HepG2 (cell line): Measurements from ENCODE around the gene CLPTM1. TPM values are rescaled to one million over a fixed set of nuclear protein-coding genes. Genes with fewer than 3 reads are reported as not detected.
A peak's percentile ranks its signal among the peaks of the same experiment; 100 is the strongest.

Experiments
- ARHGAP35 ChIP-seq: sonication (generic); formaldehyde crosslinking; IDR thresholded peaks from 2 replicates; pipeline ENCODE4 v1.9.0; 2022; ENCODE audit warnings: mild to moderate bottlenecking, inconsistent platforms, moderate library complexity, missing genetic modification reagents, borderline replicate concordance
- CHD4 ChIP-seq: fragments of 200-600 bp; sonication (generic); IDR thresholded peaks from 2 replicates; pipeline ENCODE4 v1.7.0; 2017; ENCODE audit warnings: mild to moderate bottlenecking, low read length, borderline replicate concordance
- GMEB1 ChIP-seq: sonication (generic); formaldehyde crosslinking; IDR thresholded peaks from 2 replicates; pipeline ENCODE4 v1.5.1; 2020; ENCODE audit warnings: missing genetic modification reagents, mild to moderate bottlenecking, borderline replicate concordance
- HNRNPUL1 ChIP-seq: fragments of 200-400 bp; formaldehyde crosslinking; IDR thresholded peaks from 2 replicates; pipeline ENCODE4 v1.6.1; 2017; ENCODE audit warnings: low read depth, mild to moderate bottlenecking, low read length, moderate library complexity
- JUN ChIP-seq: sonication (generic); formaldehyde crosslinking; IDR thresholded peaks from 2 replicates; pipeline ENCODE4 v1.4.0; 2020; ENCODE audit warnings: mild to moderate bottlenecking, missing genetic modification reagents
- KMT2A ChIP-seq: sonication (generic); formaldehyde crosslinking; IDR thresholded peaks from 2 replicates; pipeline ENCODE4 v1.4.0; 2020; ENCODE audit warnings: missing genetic modification reagents
- ONECUT2 ChIP-seq: sonication (generic); formaldehyde crosslinking; IDR thresholded peaks from 2 replicates; pipeline ENCODE4 v1.4.0; 2020; ENCODE audit warnings: missing genetic modification reagents
- POGZ ChIP-seq: sonication (generic); formaldehyde crosslinking; IDR thresholded peaks from 2 replicates; pipeline ENCODE4 v1.4.0; 2020; ENCODE audit warnings: mild to moderate bottlenecking, missing genetic modification reagents
- RBAK ChIP-seq: sonication (generic); formaldehyde crosslinking; IDR thresholded peaks from 2 replicates; pipeline ENCODE4 v1.5.1; 2020; ENCODE audit warnings: mild to moderate bottlenecking, missing genetic modification reagents
- RFXANK ChIP-seq: IDR thresholded peaks from 2 replicates; pipeline ENCODE4 v1.6.1; 2016
- THRA ChIP-seq: sonication (generic); formaldehyde crosslinking; IDR thresholded peaks from 2 replicates; pipeline ENCODE4 v1.4.0; 2020; ENCODE audit warnings: missing genetic modification reagents, borderline replicate concordance
- XRCC5 ChIP-seq: fragments of 200-400 bp; formaldehyde crosslinking; optimal IDR thresholded peaks from 2 replicates; pipeline ENCODE3; 2017; ENCODE audit warnings: mild to moderate bottlenecking, low read length
- YEATS2 ChIP-seq: sonication (generic); formaldehyde crosslinking; IDR thresholded peaks from 2 replicates; pipeline ENCODE4 v1.4.0; 2020; ENCODE audit warnings: missing genetic modification reagents, borderline replicate concordance
- ZBTB20 ChIP-seq: sonication (generic); formaldehyde crosslinking; IDR thresholded peaks from 2 replicates; pipeline ENCODE4 v1.8.1; 2023; ENCODE audit warnings: missing genetic modification reagents, low read depth, mild to moderate bottlenecking, borderline replicate concordance
- ZBTB3 ChIP-seq: sonication (generic); formaldehyde crosslinking; IDR thresholded peaks from 2 replicates; pipeline ENCODE4 v1.4.0; 2020; ENCODE audit warnings: low read depth, mild to moderate bottlenecking, moderate library complexity, missing genetic modification reagents, borderline replicate concordance
- ZBTB33 ChIP-seq: sonication (generic); formaldehyde crosslinking; IDR thresholded peaks from 2 replicates; pipeline ENCODE4 v1.4.0; 2020; ENCODE audit warnings: missing genetic modification reagents
- ZFP36L2 ChIP-seq: sonication (generic); formaldehyde crosslinking; IDR thresholded peaks from 2 replicates; pipeline ENCODE4 v1.4.0; 2020; ENCODE audit warnings: missing genetic modification reagents
- ZNF143 ChIP-seq: sonication (generic); formaldehyde crosslinking; IDR thresholded peaks from 2 replicates; pipeline ENCODE4 v1.4.0; 2020; ENCODE audit warnings: missing genetic modification reagents
- ZNF281 ChIP-seq: sonication (generic); formaldehyde crosslinking; IDR thresholded peaks from 2 replicates; pipeline ENCODE4 v1.4.0; 2020; ENCODE audit warnings: missing genetic modification reagents, borderline replicate concordance
- ZNF441 ChIP-seq: sonication (generic); formaldehyde crosslinking; IDR thresholded peaks from 2 replicates; pipeline ENCODE4 v1.7.0; 2021; ENCODE audit warnings: missing genetic modification reagents, borderline replicate concordance
- ZNF468 ChIP-seq: sonication (generic); formaldehyde crosslinking; IDR thresholded peaks from 2 replicates; pipeline ENCODE4 v1.8.0; 2022; ENCODE audit warnings: mild to moderate bottlenecking, moderate library complexity, missing genetic modification reagents
- ZNF616 ChIP-seq: sonication (generic); formaldehyde crosslinking; IDR thresholded peaks from 2 replicates; pipeline ENCODE4 v1.5.0; 2020; ENCODE audit warnings: low read depth, mild to moderate bottlenecking, missing genetic modification reagents
- ZNF737 ChIP-seq: sonication (generic); formaldehyde crosslinking; IDR thresholded peaks from 2 replicates; pipeline ENCODE4 v1.5.0; 2020; ENCODE audit warnings: missing genetic modification reagents, mild to moderate bottlenecking, borderline replicate concordance
- polyA plus RNA-seq, 8 experiments: library from polyadenylated mRNA; depleted of rRNA in 3 of 8; stranded (reverse) in 7 of 8; unstranded in 1 of 8; fragments of >200 nt; fragmentation: Illumina TruSeq in 4 of 8; extraction: Trizol in 4 of 8; gene quantifications; 2 replicates each; pipeline versions ENCODE4 v1.2.1 to v1.2.3, GENCODE V29; 2011 to 2016; ENCODE audit warnings: low read depth in 4 of 8, missing spikeins in 1 of 8, mixed read lengths in 1 of 8; ENCODE audit not compliant: insufficient read depth in 1 of 8
- total RNA-seq, 5 experiments: library from RNA; depleted of rRNA; stranded (reverse); fragments of >200 nt; fragmentation: Illumina TruSeq; extraction: Trizol; gene quantifications; 2 replicates each; pipeline ENCODE4 v1.2.3, GENCODE V29; 2016; ENCODE audit warnings: low read depth in 1 of 5

Gene CLPTM1
- total and polyA plus RNA-seq, 2 of the 13 experiments (the other 11 are each of a cell fraction or from before 2014, with no cell fraction given) = 34.9 to 42.8 TPM

GRCh38 chr19:44924243-44924725, 30.9 kb upstream of the CLPTM1 start (continued):
- peak; percentile 89; the same call in 1 of the 2 replicates for TF ChIP-seq ZBTB33
- no peak for TF ChIP-seq ZNF737 (CRISPR knock-in tag)
- no peak for TF ChIP-seq RBAK (CRISPR knock-in tag)
- peak; percentile 94; the same call in 1 of the 2 replicates for TF ChIP-seq ZBTB20
- TF ChIP-seq THRA (CRISPR knock-in tag) = peak; percentile 98
- no peak for TF ChIP-seq GMEB1 (CRISPR knock-in tag)
- TF ChIP-seq ZNF143 (CRISPR knock-in tag) = peak; percentile 59; the same call in 1 of the 2 replicates
- peak; percentile 99 for TF ChIP-seq ZNF281 (CRISPR knock-in tag)
- TF ChIP-seq ONECUT2 (CRISPR knock-in tag) = peak; percentile 68
- TF ChIP-seq CHD4 = peak; percentile 86; the same call in 1 of the 2 replicates
- peak; percentile 96 for TF ChIP-seq RFXANK (CRISPR knock-in tag)
- TF ChIP-seq POGZ (CRISPR knock-in tag) = peak; percentile 73
- TF ChIP-seq YEATS2 (CRISPR knock-in tag) = peak; percentile 74; the same call in 1 of the 2 replicates
- peak; percentile 93 for TF ChIP-seq XRCC5
- TF ChIP-seq HNRNPUL1 = no peak
- no peak for TF ChIP-seq ZNF616 (CRISPR knock-in tag)
- TF ChIP-seq ZNF468 = no peak
- TF ChIP-seq JUN = peak; percentile 90
- TF ChIP-seq ZFP36L2 (CRISPR knock-in tag) = no peak
- TF ChIP-seq ZNF441 = peak; percentile 54; the same call in 1 of the 2 replicates
- no peak; the same call in 1 of the 2 replicates for TF ChIP-seq ZBTB3
- no peak for TF ChIP-seq ARHGAP35 (CRISPR knock-in tag)
- no peak for TF ChIP-seq KMT2A (CRISPR knock-in tag)
